ENCODE results near the gene KRTAP10-10. TPM values are rescaled to one million over a fixed set of nuclear protein-coding genes. Genes with fewer than 3 reads are reported as not detected.
A peak's percentile ranks its signal among the peaks of the same experiment; 100 is the strongest.

The KRTAP10-10 gene
- total RNA-seq, 1 donor from 2014 or later = not detected

DNA sequence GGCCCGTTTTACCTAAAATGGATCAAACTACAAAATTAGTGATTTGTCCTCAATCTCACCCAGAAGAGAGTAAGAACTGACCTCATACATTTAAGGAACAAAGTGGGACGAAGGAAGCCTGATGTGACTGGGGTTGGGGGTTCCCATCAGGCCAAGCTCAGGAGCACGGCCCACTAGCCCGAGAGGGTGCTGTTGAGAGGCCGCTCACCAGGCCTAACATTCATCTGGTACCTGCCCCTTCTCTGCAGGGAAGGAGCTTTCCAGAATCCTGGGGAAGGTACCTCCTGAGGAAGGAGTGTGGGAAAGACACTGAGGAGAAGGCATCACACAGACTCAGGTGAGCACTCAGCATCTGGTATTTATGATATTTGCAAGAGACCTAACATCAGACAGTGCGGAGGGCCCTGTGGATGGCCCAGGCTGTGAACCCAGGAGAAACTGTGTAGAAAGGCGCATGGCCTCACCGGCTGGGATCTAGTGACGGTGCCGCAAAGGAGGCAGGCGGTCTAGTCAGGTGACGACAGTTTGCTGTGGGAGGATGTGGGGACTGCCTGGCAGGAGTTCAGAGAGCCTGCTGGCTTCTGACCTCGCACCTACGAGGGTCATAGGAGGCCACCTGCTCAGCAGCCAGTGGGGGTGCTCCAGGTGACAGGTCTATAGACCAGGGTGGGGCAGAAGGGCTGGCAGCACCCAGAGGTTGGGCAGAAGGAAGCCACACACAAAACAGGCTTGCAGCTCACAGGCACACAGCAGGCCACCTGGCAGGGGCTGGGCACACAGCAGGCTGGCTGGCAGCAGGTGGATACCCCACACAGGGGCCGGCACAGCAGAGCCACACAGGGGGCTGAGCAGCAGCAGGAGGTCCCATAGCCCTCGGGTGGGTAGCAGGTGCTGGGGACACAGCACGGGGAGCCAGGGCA is 16.8 kb downstream of the KRTAP10-10 start:
- Mint-ChIP-seq H3K4me3 (no peak overlapping the region), H3K4me1 (no peaks in the 10 kb centered on the region), H3K27me3 (ENCODE audit: low read depth) (peaks cover 6% of the 10 kb centered on the region), H3K27ac (no peak overlapping the region), H3K36me3 (peaks cover 1% of the 10 kb centered on the region), H3K9me3 (peaks cover 19% of the 10 kb centered on the region)
- TF ChIP-seq, protein P1, sequence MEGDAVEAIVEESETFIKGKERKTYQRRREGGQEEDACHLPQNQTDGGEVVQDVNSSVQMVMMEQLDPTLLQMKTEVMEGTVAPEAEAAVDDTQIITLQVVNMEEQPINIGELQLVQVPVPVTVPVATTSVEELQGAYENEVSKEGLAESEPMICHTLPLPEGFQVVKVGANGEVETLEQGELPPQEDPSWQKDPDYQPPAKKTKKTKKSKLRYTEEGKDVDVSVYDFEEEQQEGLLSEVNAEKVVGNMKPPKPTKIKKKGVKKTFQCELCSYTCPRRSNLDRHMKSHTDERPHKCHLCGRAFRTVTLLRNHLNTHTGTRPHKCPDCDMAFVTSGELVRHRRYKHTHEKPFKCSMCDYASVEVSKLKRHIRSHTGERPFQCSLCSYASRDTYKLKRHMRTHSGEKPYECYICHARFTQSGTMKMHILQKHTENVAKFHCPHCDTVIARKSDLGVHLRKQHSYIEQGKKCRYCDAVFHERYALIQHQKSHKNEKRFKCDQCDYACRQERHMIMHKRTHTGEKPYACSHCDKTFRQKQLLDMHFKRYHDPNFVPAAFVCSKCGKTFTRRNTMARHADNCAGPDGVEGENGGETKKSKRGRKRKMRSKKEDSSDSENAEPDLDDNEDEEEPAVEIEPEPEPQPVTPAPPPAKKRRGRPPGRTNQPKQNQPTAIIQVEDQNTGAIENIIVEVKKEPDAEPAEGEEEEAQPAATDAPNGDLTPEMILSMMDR (IDR thresholded peaks at IDR 0.05; ENCODE audit: unreplicated experiment) = no peak
- DNase-seq (ENCODE audit: low spot score in 2 of 2, unreplicated experiment in 2 of 2) = peak in 1 of 2 experiments; percentile 17

DNA sequence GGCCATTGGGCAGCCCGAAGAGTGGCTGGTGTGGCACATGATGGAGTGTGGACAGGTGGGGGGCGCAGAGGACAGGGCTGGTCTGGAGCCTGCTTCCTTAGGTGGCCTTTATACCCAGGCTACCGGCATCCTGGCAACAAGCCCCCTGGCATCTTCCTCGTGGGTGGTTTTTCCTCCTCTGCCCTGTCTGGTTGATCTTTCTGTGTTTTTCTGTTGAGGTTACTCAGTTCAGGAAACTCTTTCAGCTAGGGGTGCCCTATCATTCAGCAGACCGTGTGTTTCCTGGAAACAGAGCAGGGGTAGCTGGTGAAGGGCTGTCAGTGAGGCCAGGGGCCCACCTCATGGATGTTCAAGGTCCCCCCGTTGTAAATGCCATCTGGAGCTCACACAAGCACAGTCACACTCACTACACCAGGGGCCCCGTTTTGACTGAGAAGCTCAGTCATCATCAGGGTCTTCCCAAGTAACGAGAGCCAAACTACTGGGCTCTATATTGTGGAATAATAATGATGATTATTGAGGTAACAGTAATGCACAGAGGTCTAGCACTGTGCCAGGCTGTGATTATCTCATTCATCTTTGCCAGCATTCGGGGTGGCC is 17.5 kb downstream of the KRTAP10-10 start, which contains the start of gene KRTAP12-4:
Gene KRTAP12-4 (minus strand): TSS at position 84 of the 600 bp plus-strand sequence. CDS start 45 bp downstream, at position 39.
- Mint-ChIP-seq H3K27ac (no peak within 1 kb of the TSS), H3K4me3 (no peak within 1 kb of the TSS), H3K36me3 (peaks cover 1% of the 10 kb centered on the region), H3K27me3 (ENCODE audit: low read depth) (peaks cover 6% of the 10 kb centered on the region), H3K4me1 (no peaks in the 10 kb centered on the region), H3K9me3 (peaks cover 19% of the 10 kb centered on the region)
- no peak for DNase-seq (ENCODE audit: low spot score in 2 of 2, unreplicated experiment in 2 of 2)
- TF ChIP-seq, protein P1 (IDR thresholded peaks at IDR 0.05; ENCODE audit: unreplicated experiment) = no peak

DNA sequence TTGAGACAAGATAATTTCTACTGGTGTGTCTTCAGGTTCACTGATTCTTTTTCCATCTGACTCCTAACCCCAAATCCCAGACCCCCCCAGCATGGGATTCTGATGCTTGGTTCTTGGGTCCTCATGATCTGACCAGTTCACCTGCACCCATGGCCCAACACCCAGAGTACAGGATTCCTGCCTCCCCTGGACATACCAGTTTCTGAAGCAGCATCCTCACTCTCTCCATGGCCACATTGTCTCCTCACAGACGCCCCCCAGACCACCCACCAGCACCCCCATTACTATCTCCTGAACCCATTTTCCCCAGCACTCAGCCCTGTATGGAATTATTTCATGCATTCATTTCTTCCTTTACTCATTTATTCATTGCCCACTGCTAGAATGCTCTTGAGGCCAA is 19.7 kb downstream of the KRTAP10-10 start:
- H3K27ac Mint-ChIP-seq = no peak overlapping the region
- TF ChIP-seq, protein P1 (IDR thresholded peaks at IDR 0.05; ENCODE audit: unreplicated experiment) = no peak
- no peak overlapping the region for H3K4me3 Mint-ChIP-seq
- no peaks in the 10 kb centered on the region for H3K4me1 Mint-ChIP-seq
- peaks cover 1% of the 10 kb centered on the region for H3K36me3 Mint-ChIP-seq
- H3K27me3 Mint-ChIP-seq (ENCODE audit: low read depth) = peaks cover 6% of the 10 kb centered on the region
- H3K9me3 Mint-ChIP-seq = peaks cover 19% of the 10 kb centered on the region
- no peak for DNase-seq (ENCODE audit: low spot score in 2 of 2, unreplicated experiment in 2 of 2)

DNA sequence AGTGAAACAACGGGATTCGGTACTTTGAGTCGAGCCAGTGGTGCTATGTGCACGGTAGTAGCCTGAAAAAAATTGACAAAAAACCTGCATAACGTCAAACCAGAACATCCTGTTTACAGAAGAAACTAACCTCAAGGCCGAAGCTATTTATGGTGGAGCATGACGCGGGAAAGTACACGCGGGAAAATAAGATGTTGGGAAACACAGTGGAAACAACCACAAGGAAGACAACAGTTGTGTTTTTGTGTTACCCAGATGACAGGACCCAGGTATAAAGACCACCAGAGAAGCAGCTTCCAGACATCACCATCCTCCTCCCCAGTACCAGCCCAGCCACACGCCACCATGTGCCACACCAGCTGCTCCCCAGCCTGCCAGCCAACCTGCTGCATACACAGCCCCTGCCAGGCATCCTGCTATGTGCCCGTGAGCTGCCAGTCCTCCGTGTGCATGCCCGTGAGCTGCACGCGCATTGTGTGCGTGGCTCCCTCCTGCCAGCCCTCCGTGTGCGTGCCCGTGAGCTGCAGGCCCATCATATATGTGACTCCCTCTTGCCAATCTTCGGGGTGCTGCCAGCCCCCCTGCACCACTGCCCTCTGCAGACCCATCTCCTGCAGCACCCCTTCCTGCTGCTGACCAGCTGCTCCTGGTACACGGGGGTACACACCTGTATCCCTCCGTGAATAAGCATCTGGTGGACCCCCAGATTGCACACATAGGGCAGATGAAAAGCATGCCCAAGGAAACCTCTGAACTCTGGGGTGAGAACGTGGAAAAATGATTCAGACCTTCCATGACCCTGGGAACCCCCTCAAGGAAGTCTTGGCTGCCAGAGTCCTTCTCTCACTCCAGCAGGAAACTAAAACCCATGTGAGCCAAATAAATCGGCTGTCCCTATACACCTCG is 20.7 kb downstream of the KRTAP10-10 start, which contains the start of gene KRTAP12-3:
Gene KRTAP12-3 (plus strand): TSS at position 298 of the 906 bp plus-strand sequence. CDS start 48 bp downstream, at position 346.
- Mint-ChIP-seq H3K27ac (no peak within 1 kb of the TSS), H3K4me1 (no peaks in the 10 kb centered on the region), H3K27me3 (ENCODE audit: low read depth) (peaks cover 7% of the 10 kb centered on the region), H3K9me3 (peaks cover 24% of the 10 kb centered on the region), H3K36me3 (peaks cover 1% of the 10 kb centered on the region), H3K4me3 (no peak within 1 kb of the TSS)
- TF ChIP-seq, protein P1 (IDR thresholded peaks at IDR 0.05; ENCODE audit: unreplicated experiment) = no peak
- peak in 1 of 2 experiments; percentile 20 for DNase-seq (ENCODE audit: low spot score in 2 of 2, unreplicated experiment in 2 of 2)

DNA sequence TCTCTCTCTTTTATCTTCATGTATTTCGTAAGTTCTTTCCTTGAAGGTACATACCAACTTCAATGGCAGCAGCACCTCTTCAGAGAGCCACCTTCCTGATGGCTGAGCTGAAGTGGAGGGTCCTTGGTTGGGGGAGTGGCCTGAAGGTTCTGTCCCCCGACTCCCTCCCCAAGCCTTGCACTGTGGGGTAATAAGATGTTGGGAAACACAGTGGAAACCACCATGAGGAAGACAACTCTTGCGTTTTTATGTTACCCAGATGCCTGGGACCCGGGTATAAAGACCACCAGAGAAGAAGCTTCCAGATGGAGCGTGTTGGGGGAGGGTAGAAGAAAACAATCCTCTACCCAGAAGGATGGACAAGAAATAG is 21.4 kb downstream of the KRTAP10-10 start:
- Mint-ChIP-seq H3K4me1 (no peaks in the 10 kb centered on the region), H3K9me3 (peaks cover 30% of the 10 kb centered on the region), H3K27me3 (ENCODE audit: low read depth) (peaks cover 7% of the 10 kb centered on the region), H3K27ac (no peak overlapping the region), H3K36me3 (peaks cover 1% of the 10 kb centered on the region), H3K4me3 (no peak overlapping the region)
- TF ChIP-seq, protein P1 (IDR thresholded peaks at IDR 0.05; ENCODE audit: unreplicated experiment) = no peak
- peak in 1 of 2 experiments; percentile 16 for DNase-seq (ENCODE audit: low spot score in 2 of 2, unreplicated experiment in 2 of 2)
